Activated CD4-positive, alpha-beta T cell treated with anti-CD3 and anti-CD28 coated beads for 1 hour (primary cell): ENCODE measurements around the gene PITPNB.

ENCODE experiments used
- DNase-seq: peaks from one replicate; pipeline ENCODE4 v3.0.0-alpha.2; 2020

The PITPNB gene

GRCh38 chr22:27853424-27853823, 65.6 kb downstream of the PITPNB start:
- no peak for DNase-seq

DNA sequence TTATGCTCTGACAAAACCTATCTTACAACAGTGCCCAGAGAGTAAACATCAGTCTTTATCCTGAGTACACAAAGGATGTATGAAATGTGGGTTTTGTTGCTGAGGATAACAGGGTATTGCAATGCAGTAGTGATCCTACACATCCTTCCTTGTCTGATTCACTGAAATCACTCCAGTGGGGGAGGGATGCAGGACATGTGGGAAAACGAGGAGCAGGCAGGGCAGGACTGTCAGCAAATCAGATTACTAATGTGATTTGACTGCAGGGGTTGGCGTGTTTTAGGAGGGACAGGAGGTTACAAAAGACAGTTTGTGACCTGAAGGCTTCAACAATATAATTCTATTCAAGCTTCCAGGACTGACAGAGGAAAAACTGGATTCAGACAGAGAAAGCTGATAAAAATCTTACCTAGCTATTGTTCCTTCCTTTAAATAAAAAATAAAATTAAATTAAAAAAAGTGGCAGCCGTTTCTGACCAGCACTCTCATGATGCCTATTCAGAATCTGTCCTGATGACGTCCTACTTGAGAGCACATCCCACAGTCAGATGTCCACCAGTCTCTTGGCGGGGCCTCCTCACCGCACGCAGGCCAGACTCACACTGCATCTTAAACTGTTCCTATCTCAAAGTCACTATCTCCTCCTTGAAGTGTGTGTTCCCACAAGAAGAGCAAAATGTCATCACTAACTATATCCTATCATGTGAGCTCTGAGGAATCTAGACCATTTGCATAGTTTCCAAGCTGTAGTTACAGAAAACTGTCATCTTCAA, 66.9 kb downstream of the PITPNB start:
- no peak for DNase-seq

- no peak for DNase-seq
These were observed 69.0 kb downstream of the PITPNB start for GRCh38 chr22:27850000-27850521.

- no peak for DNase-seq
These were observed 71.1 kb downstream of the PITPNB start for GRCh38 chr22:27848005-27848404.

DNA sequence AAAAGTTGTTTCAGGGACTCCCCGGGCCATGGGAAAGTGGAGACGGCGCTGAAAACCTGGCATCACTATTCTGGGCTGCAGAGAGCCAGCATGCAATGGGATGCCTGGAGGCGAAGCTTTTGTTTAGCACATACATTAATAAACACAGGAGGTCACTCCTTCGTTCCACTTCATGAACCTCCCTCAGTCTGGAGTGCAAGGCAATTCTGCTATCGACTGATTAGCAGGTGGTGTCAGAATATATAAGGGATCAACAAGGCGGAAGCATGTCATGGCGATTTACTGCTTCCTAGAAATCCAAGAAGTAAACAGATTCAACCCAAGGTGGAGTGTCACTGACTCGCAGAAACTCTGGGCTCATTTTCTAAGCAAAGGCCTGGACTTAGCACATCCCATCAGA, 72.1 kb downstream of the PITPNB start:
- no peak for DNase-seq

DNA sequence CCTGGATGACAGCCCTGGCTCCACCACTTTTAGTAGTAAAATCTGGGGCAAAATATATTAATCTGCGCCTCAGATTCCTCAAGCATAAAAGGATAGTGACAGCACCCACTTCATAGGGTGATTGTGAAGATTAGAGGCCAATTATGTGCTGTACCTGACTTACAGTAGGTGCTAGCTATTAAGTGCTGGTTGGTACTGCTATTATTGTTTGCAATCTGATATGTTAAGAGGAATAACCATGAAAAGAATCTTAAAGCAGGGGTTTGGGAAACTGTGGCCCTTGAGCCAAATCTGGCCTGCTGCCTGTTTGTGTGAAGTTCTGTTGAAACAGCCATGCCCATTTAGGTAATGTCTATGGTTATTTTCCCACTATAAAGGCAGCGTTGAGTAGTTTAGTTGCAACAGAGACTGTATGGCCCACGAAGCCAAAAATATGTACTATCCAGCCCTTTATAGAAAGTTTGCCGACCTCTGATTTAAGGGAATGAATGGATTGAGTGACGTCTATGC, 72.8 kb downstream of the PITPNB start:
- no peak for DNase-seq

- DNase-seq = no peak
These were observed 73.4 kb downstream of the PITPNB start for GRCh38 chr22:27845644-27846043.

GRCh38 chr22:27844656-27845591, 74.1 kb downstream of the PITPNB start:
- no peak for DNase-seq

GRCh38 chr22:27844256-27844655, 74.8 kb downstream of the PITPNB start:
- DNase-seq = no peak

DNA sequence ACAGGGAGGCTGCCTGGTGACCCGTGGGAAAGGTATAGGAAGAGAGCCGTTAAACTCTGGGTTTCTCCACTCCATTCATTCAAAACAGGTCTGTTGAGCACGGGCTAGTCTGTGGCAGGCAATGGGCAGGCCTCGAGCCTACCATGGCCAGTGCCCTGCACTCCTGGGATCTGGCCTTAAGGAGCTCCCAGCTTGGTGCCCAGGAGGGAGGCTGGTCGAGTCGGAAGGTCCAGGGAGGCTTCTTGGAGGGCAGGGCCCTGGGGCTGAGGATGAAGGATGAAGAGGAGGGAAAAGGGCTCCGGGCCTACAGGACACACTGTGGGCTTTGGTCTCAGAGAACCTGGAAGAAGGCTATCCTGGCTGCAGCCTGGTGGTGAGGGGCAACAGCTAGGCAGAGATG, 75.6 kb downstream of the PITPNB start:
- no peak for DNase-seq

DNA sequence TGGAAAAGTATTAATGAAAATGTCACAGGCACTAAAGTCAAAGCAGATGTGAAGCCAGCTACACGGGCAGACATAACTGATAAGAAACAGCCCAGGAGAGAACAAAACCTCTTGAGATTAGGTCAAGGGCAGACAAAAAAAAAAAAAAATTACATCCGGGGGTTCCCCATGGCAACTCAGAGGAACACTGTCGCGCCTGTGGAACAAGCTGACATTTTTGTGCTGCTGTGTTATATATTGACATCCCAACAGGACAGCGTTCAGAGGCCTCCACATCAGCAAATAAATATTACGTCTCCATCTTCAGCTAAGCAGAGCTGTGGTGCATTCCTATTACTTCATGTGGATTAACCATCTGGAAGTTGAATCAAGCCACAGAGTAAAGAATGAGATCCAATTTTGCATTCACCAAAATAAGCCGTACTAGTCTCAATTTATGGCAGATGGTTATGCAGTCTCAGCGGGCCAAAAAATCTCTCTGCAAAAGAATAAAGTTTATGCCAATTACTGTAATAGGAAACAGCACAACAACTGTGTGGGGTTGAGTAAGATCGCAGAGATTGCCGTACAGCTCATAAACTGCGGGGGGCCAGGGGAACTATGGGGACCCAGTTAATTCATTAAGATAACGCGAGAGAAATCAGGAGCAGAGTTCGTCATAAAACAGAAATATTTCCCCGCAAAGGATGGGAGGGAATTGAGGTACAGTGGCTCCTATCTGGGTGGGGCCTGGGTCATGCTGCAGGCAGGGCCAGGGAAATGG, 76.2 kb downstream of the PITPNB start:
- DNase-seq = no peak

DNA sequence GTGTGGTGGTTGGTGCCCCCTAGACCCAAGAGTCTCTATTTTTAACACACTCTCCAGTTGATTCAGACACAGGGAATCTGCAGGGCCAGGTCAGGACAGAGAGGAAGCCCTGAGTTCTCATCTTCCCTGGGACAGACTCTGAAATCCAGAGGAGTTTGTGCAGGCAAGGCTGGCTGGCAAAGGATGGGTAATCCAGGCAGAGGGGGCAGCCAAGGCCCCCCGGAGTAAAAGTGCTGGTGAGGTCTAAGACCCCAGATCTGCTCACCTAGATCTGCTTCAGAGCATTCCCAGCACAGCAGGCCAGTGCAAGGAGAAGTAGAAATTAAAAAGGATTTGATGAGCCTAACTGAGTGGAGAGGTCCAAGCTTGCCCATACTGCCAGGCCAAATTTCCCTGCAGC, 76.9 kb downstream of the PITPNB start:
- no peak for DNase-seq

DNA sequence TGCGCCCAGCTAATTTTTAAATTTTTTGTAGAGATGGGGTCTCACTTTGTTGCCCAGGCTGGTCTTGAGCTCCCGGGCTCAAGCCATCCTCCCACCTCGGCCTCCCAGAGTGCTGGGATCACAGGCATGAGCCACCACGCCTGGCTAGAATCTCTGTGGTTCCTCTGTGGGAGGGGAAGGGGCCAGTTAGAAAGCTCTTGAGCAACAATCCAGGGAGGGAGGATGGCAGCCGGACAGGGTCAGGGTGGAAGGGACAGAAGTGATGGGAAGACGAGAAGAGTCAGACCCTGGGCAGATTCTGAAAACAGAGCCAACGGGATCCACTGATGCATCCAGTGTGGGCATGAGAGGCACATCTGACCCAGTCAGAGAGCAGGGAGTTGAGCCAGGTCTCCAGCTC, 78.6 kb downstream of the PITPNB start:
- DNase-seq = no peak

- no peak for DNase-seq
These were observed 79.9 kb downstream of the PITPNB start for GRCh38 chr22:27839057-27839660.

- DNase-seq = no peak
These were observed 82.9 kb downstream of the PITPNB start for GRCh38 chr22:27836181-27836580.

GRCh38 chr22:27835446-27835845, 83.6 kb downstream of the PITPNB start:
- DNase-seq = no peak

- no peak for DNase-seq
These were observed 84.5 kb downstream of the PITPNB start for GRCh38 chr22:27834364-27835185.

GRCh38 chr22:27833803-27834202, 85.3 kb downstream of the PITPNB start:
- no peak for DNase-seq

DNA sequence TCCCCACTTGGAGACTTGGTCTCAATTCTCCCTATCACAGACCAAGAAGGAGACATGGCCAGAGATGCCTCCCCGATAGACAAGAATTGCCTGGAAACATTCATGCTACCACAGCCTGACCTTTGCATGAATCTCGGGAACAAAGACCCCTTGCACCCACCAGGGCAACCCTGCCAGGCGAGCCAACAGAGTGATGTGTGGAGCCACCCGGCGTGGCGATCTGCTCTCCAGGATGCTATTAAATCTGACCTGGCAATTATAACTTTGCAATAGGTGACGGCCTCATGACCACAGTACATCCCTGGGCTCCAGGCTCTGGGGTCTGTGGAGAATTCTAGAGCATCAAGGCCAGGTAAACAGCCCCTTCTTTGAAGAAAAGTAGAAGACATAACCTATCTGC, 86.5 kb downstream of the PITPNB start:
- DNase-seq = no peak

- no peak for DNase-seq
These were observed 89.4 kb downstream of the PITPNB start for GRCh38 chr22:27829620-27830019.
